Right atrium auricular region (tissue), 2 donors: ENCODE data around the gene TYROBP. TPM values are rescaled to one million over a fixed set of nuclear protein-coding genes. Genes with fewer than 3 reads are reported as not detected.

ENCODE experiments used
- DNase-seq: peaks from one replicate; pipeline ENCODE4 v3.0.0-alpha.2; 2019; ENCODE audit warnings: low spot score
- H3K27ac ChIP-seq, 2 donors: fragments of 200-600 bp; sonication (generic); 1 replicate in 1 of 2; 2 replicates in 1 of 2; pipeline ENCODE4 v1.5.1; 2016 to 2019
- H3K27me3 ChIP-seq, 2 donors: fragments of 200-600 bp; sonication (generic); one replicate each; pipeline versions ENCODE4 v1.5.1 to v1.6.0; 2017 to 2019
- H3K36me3 ChIP-seq: fragments of 200-600 bp; sonication (generic); one replicate; pipeline ENCODE4 v1.5.1; 2016
- H3K4me1 ChIP-seq, 2 donors: fragments of 200-600 bp; sonication (generic); one replicate each; pipeline versions ENCODE4 v1.5.1 to v1.6.0; 2017 to 2019
- H3K4me3 ChIP-seq, 2 donors: fragments of 200-600 bp; sonication (generic); 1 replicate in 1 of 2; 2 replicates in 1 of 2; pipeline ENCODE4 v1.5.1; 2017 to 2019; ENCODE audit warnings: mild to moderate bottlenecking in 1 of 2, moderate library complexity in 1 of 2
- H3K9me3 ChIP-seq, 2 donors: fragments of 200-600 bp; sonication (generic); one replicate each; pipeline ENCODE4 v1.5.1; 2019
- CTCF ChIP-seq, 2 donors: fragments of 200-600 bp; sonication (generic); IDR thresholded peaks; one replicate each; pipeline ENCODE4 v1.5.1; 2019; ENCODE audit warnings: antibody characterized with exemption in 2 of 2
- total RNA-seq, 2 donors: library from RNA; depleted of rRNA; stranded (reverse); fragments of >200 nt; gene quantifications; one replicate each; pipeline ENCODE4 v1.1.0, GENCODE V29; 2016

Gene TYROBP
- total RNA-seq, 2 donors from 2014 or later, result 26.1 to 85.4 TPM

- no peak for DNase-seq
- H3K36me3 ChIP-seq, result no peaks in the 10 kb centered on the region
- no peaks in the 10 kb centered on the region for H3K27me3 ChIP-seq
- H3K27ac ChIP-seq, result no peak overlapping the region
- H3K4me3 ChIP-seq, result no peak overlapping the region
- peaks cover 0 to 9% of the 10 kb centered on the region in 2 donors for H3K4me1 ChIP-seq
- peaks cover 0 to 6% of the 10 kb centered on the region in 2 donors for H3K9me3 ChIP-seq
- TF ChIP-seq CTCF (IDR thresholded peaks at IDR 0.05), result no peak
These were observed 20.4 kb upstream of the TYROBP start for GRCh38 chr19:35928507-35928906.

- Histone ChIP-seq H3K4me1 (no peaks in the 10 kb centered on the region), H3K4me3 (no peak overlapping the region), H3K9me3 (peaks cover 0 to 6% of the 10 kb centered on the region in 2 donors), H3K27me3 (no peaks in the 10 kb centered on the region), H3K27ac (no peak overlapping the region), H3K36me3 (no peaks in the 10 kb centered on the region)
- DNase-seq, result no peak
- TF ChIP-seq CTCF (IDR thresholded peaks at IDR 0.05), result no peak
These were observed 17.4 kb upstream of the TYROBP start for GRCh38 chr19:35925501-35925900.

GRCh38 chr19:35921012-35921411 is 12.9 kb upstream of the TYROBP start:
- Histone ChIP-seq H3K27ac (no peak overlapping the region), H3K36me3 (no peaks in the 10 kb centered on the region), H3K4me1 (no peaks in the 10 kb centered on the region), H3K27me3 (no peaks in the 10 kb centered on the region), H3K9me3 (peaks cover 0 to 6% of the 10 kb centered on the region in 2 donors), H3K4me3 (no peak overlapping the region)
- no peak for DNase-seq
- no peak for TF ChIP-seq CTCF (IDR thresholded peaks at IDR 0.05)

GRCh38 chr19:35919306-35919705 is 11.2 kb upstream of the TYROBP start:
- H3K4me3 ChIP-seq, result no peak overlapping the region
- H3K27ac ChIP-seq, result no peak overlapping the region
- H3K36me3 ChIP-seq, result no peaks in the 10 kb centered on the region
- no peaks in the 10 kb centered on the region for H3K4me1 ChIP-seq
- DNase-seq, result no peak
- no peaks in the 10 kb centered on the region for H3K9me3 ChIP-seq
- no peak for TF ChIP-seq CTCF (IDR thresholded peaks at IDR 0.05)
- H3K27me3 ChIP-seq, result no peaks in the 10 kb centered on the region

- no peak for DNase-seq
- no peaks in the 10 kb centered on the region for H3K27me3 ChIP-seq
- TF ChIP-seq CTCF (IDR thresholded peaks at IDR 0.05), result no peak
- no peak overlapping the region for H3K27ac ChIP-seq
- no peaks in the 10 kb centered on the region for H3K36me3 ChIP-seq
- no peaks in the 10 kb centered on the region for H3K4me1 ChIP-seq
- no peaks in the 10 kb centered on the region for H3K9me3 ChIP-seq
- H3K4me3 ChIP-seq, result no peak overlapping the region
These were observed 7.3 kb upstream of the TYROBP start for GRCh38 chr19:35915443-35915842.

- DNase-seq, result no peak
- H3K4me3 ChIP-seq, result no peak overlapping the region
- TF ChIP-seq CTCF (IDR thresholded peaks at IDR 0.05), result no peak
- no peak overlapping the region for H3K27ac ChIP-seq
- H3K9me3 ChIP-seq, result no peaks in the 10 kb centered on the region
- no peaks in the 10 kb centered on the region for H3K36me3 ChIP-seq
- no peaks in the 10 kb centered on the region for H3K4me1 ChIP-seq
- H3K27me3 ChIP-seq, result no peaks in the 10 kb centered on the region
These were observed 5.5 kb upstream of the TYROBP start for GRCh38 chr19:35913589-35913988.
